OCI-M2 (cell line): ENCODE results near the gene EML4.

Source experiments
- DNase-seq: peaks from one replicate; lab custom pipeline; 2025; ENCODE audit not compliant: unreplicated experiment; lab: John Stamatoyannopoulos, UW

The EML4 gene

GRCh38 chr2:42296226-42296625, 127.1 kb downstream of the EML4 start:
- no peak for DNase-seq

- no peak for DNase-seq
These were observed 128.3 kb downstream of the EML4 start for GRCh38 chr2:42297322-42297936.

GRCh38 chr2:42298132-42298531, 129.0 kb downstream of the EML4 start:
- no peak for DNase-seq

GRCh38 chr2:42298996-42299754, 130.0 kb downstream of the EML4 start:
- no peak for DNase-seq

- DNase-seq: no peak
These were observed 131.4 kb downstream of the EML4 start for GRCh38 chr2:42300527-42300926.

GRCh38 chr2:42303252-42303651, 134.1 kb downstream of the EML4 start:
- DNase-seq: no peak

- DNase-seq: no peak
These were observed 135.0 kb downstream of the EML4 start for GRCh38 chr2:42304059-42304713.

- DNase-seq: no peak
These were observed 138.0 kb downstream of the EML4 start for GRCh38 chr2:42307180-42307579.

- DNase-seq: no peak
These were observed 140.2 kb downstream of the EML4 start for GRCh38 chr2:42309366-42309765.

- DNase-seq: no peak
These were observed 140.9 kb downstream of the EML4 start for GRCh38 chr2:42310007-42310515.

- DNase-seq: no peak
These were observed 143.0 kb downstream of the EML4 start for GRCh38 chr2:42312106-42312505.

GRCh38 chr2:42314892-42315468, 145.8 kb downstream of the EML4 start:
- DNase-seq: no peak

GRCh38 chr2:42315844-42316470, 146.8 kb downstream of the EML4 start:
- DNase-seq: no peak

GRCh38 chr2:42316910-42317309, 147.8 kb downstream of the EML4 start:
- no peak for DNase-seq

GRCh38 chr2:42317486-42317885, 148.3 kb downstream of the EML4 start:
- no peak for DNase-seq

- no peak for DNase-seq
These were observed 148.8 kb downstream of the EML4 start for GRCh38 chr2:42317945-42318344.

GRCh38 chr2:42319265-42319664, 150.1 kb downstream of the EML4 start:
- no peak for DNase-seq

GRCh38 chr2:42321452-42322064, 152.4 kb downstream of the EML4 start:
- DNase-seq: no peak

- DNase-seq: no peak
These were observed 155.1 kb downstream of the EML4 start for GRCh38 chr2:42324244-42324643.

GRCh38 chr2:42324949-42325348, 155.8 kb downstream of the EML4 start:
- DNase-seq: no peak

- no peak for DNase-seq
These were observed 156.5 kb downstream of the EML4 start for GRCh38 chr2:42325609-42326008.
